HL-60 (cell line): ENCODE results near the gene GDPD5.

Source experiments
- POLR2AphosphoS5 ChIP-seq: IDR thresholded peaks from 2 replicates; pipeline ENCODE4 v1.6.1; 2012; ENCODE audit warnings: low read depth
- TF ChIP-seq, protein P1 (sequence below): IDR thresholded peaks from 2 replicates; pipeline ENCODE4 v1.6.1; 2012; ENCODE audit warnings: low read depth; ENCODE audit not compliant: insufficient replicate concordance
- TF ChIP-seq, protein P2 (sequence below): IDR thresholded peaks from one replicate; pipeline ENCODE4 v1.5.1; 2011; ENCODE audit warnings: low read length, control low read depth, inconsistent platforms; ENCODE audit not compliant: insufficient read depth

DNA sequence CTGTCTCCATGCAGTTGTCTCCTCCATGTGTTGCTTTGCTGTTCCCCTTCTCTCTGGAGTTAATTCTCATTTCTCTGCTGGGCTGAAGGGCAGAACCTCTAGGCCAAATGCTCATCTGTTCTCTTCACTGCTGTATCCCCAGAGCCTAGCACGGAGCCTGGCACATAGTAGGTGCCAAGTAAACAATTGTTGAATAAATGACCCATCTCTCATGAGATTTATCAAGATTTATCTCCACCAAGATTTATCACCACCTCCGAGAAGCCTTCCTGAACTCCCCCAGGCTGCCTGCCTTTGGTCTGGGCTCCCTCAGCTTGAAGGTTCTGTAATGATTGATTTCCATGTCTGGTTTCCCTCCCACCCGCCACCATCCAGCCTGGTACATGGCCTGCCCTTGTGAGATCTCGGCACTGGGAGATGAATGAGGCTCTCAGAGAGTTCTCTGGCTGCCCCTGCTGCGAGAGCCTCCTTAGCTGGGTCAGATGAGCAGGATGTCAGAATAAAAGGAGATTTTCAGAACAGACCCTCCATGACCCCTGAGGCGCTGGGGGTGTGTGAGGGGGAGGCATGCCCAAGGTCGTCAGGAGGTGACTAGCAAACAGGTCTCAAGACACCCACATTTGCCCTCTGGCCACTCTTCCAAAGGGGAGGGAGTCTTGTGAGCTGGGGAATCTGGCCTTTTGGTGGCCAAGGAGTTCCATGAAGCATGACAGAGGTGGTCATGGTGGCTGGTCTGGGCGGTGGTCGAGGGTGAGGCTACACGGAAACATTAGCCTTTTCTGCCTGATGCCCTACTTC lies 2.4 kb upstream of the GDPD5 start:
- TF ChIP-seq, protein P1, sequence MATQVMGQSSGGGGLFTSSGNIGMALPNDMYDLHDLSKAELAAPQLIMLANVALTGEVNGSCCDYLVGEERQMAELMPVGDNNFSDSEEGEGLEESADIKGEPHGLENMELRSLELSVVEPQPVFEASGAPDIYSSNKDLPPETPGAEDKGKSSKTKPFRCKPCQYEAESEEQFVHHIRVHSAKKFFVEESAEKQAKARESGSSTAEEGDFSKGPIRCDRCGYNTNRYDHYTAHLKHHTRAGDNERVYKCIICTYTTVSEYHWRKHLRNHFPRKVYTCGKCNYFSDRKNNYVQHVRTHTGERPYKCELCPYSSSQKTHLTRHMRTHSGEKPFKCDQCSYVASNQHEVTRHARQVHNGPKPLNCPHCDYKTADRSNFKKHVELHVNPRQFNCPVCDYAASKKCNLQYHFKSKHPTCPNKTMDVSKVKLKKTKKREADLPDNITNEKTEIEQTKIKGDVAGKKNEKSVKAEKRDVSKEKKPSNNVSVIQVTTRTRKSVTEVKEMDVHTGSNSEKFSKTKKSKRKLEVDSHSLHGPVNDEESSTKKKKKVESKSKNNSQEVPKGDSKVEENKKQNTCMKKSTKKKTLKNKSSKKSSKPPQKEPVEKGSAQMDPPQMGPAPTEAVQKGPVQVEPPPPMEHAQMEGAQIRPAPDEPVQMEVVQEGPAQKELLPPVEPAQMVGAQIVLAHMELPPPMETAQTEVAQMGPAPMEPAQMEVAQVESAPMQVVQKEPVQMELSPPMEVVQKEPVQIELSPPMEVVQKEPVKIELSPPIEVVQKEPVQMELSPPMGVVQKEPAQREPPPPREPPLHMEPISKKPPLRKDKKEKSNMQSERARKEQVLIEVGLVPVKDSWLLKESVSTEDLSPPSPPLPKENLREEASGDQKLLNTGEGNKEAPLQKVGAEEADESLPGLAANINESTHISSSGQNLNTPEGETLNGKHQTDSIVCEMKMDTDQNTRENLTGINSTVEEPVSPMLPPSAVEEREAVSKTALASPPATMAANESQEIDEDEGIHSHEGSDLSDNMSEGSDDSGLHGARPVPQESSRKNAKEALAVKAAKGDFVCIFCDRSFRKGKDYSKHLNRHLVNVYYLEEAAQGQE: no peak
- TF ChIP-seq, protein P2, sequence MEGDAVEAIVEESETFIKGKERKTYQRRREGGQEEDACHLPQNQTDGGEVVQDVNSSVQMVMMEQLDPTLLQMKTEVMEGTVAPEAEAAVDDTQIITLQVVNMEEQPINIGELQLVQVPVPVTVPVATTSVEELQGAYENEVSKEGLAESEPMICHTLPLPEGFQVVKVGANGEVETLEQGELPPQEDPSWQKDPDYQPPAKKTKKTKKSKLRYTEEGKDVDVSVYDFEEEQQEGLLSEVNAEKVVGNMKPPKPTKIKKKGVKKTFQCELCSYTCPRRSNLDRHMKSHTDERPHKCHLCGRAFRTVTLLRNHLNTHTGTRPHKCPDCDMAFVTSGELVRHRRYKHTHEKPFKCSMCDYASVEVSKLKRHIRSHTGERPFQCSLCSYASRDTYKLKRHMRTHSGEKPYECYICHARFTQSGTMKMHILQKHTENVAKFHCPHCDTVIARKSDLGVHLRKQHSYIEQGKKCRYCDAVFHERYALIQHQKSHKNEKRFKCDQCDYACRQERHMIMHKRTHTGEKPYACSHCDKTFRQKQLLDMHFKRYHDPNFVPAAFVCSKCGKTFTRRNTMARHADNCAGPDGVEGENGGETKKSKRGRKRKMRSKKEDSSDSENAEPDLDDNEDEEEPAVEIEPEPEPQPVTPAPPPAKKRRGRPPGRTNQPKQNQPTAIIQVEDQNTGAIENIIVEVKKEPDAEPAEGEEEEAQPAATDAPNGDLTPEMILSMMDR: no peak
- TF ChIP-seq POLR2AphosphoS5: no peak
